Measurements from ENCODE around the gene KIAA0930.

KIAA0930 gene

GRCh38 chr22:45224331-45224730 lies 16.4 kb downstream of the KIAA0930 start:
- peak in 4 of 10 donors; percentile 58 to 91 (median 88) for DNase-seq
- intact Hi-C loops (cut with DNase I): no loop called here

DNA sequence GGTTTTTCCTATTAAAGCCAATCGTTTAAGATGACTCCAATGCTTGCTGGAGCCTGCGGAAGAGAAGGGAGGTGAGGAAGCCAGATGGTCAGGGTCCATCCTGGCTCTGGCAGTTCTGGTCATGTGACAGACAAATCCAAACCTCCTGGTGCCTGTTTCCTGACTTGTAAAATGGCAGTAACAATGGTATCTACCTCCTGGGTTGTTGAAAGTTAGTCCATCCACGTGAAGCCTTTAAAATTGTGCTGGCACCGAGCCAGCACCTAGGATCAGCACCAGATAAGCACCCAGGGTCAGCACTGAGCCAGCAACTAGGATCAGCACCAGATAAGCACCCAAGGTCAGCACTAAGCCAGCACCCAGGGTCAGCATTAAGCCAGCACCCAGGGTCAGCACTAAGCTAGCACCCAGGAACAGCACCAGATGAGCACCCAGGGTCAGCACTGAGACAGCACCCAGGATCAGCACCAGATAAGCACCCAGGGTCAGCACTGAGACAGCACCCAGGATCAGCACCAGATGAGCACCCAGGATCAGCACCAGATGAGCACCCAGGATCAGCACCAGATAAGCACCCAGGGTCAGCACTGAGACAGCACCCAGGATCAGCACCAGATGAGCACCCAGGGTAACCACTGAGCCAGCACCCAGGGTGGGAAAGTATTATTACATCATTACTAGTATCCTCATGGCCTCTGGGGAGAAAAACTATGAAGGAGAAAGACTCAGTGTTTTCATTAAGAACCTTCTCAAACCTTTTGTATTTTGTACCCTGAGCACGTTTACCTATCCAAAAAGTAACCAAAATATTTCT lies 17.2 kb downstream of the KIAA0930 start:
- peak in 1 of 10 donors; percentile 40 for DNase-seq
- intact Hi-C loops (cut with DNase I): no loop called here

DNA sequence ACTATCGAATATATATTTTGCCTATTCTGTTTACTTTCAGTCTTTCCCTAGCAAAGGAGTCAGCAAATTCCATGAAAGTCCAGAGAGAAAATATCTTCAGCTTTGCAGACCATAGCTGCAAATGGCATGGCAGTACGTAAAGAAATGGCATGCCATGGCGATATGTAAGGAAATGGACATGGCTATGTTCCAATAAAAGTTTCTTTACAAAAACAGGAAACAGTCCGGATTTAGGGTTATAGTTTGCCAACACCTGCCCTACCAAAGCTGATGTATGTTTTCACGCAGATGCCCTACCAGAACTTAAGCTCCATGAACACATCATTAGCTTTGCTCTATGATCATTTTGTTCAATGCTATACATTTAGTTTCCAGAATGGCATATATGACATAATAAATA lies 19.5 kb downstream of the KIAA0930 start:
- no peak for DNase-seq
- intact Hi-C loops (cut with DNase I): no loop called here

DNA sequence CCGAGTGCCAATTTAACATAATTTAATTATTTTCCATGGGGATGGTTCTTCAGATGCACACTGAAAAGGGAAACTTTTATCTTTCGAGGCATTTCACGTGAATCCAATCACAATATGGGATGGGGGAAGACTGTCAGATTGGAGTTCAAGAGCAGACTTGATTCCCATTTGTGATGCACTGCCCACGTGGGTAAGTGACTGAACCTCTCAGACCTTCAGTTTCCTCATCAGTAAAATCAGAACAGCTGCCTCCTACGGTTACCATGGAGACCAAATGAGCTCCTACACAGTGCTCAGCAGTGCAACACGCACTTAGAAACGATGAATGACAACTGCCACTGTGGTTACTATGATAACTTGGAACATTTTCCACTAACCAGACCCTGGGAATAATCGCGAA lies 21.7 kb downstream of the KIAA0930 start:
- peak in 1 of 10 donors; percentile 14 for DNase-seq
- intact Hi-C loops (cut with DNase I): no loop called here

GRCh38 chr22:45217806-45218205 lies 22.9 kb downstream of the KIAA0930 start:
- intact Hi-C loops (cut with DNase I): no loop called here
- peak in 1 of 10 donors; percentile 67 for DNase-seq

DNA sequence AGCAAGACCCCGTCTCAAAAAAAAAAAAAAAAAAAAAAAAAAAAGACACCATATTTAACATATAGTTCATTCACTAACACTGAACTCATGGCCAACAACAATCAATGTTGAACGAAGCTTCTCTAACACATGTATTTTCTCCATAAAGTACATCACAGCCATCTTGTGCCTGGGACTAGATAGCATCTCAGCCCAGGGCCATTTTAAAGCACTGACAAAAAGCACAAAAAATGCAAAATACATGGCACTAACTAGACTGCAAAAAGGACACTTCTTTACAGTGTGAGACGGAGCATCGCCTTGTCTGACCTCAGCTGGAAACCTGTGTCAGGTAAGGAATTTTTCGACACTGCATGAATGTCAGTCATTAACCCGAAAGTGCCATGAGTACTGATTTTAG lies 23.3 kb downstream of the KIAA0930 start:
- DNase-seq: no peak
- intact Hi-C loops (cut with DNase I): no loop called here

DNA sequence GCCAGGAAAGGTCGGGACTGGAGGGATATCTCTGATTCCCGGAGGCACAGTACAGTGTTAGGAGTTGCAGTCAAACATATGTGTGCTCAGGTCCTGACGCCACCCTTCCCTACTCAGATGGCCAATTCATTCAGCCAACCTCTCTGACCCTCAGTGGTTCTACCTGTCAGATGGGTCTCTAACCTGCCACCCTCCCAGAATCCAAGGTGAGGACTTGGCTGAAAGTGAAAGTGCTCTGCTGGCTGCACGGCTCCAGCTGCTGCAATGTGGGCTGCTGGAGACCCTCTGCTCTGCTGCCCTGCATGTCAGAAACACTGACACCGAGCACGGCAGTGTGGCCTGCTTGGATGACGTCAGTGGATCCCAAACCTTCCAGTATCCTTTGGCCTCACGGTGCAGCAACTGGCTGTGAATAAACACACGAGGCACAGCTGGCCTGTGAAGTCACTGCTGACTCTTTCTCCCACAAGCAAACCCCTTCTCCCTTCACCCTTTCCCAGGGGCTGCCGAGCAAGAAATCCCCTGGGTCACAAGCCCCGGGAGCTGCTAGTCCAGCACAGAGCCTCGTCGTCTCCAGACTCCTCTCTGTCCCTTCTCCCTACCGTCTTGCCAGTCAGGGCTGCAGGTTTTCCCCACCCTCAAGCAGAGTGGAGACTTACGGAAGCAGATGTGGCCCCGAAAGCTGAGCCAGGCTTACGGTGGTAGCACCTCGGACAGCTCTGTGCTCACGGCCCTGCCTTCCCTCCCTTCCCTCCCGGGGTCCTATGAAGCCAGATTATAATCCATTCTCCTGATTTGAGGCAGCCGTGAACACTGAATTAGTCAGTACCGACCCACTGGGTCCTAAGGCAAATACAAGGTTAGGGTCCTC lies 24.3 kb downstream of the KIAA0930 start:
- intact Hi-C loops (cut with DNase I): no loop called here
- DNase-seq: peak in 2 of 10 donors; percentile 69 to 88

- intact Hi-C loops (cut with DNase I): loop anchor here (1.0 kb wide), 1 partner anchor 12 kb away; no protein-coding TSS in a partner anchor
- peak in 5 of 10 donors; percentile 56 to 92 (median 80) for DNase-seq
Observed at GRCh38 chr22:45212992-45213751, 27.5 kb downstream of the KIAA0930 start.

- peak; percentile 90 to 99 (median 94) for DNase-seq
- intact Hi-C loops (cut with DNase I): loop anchor here (1.0 kb wide), 1 partner anchor 13 kb away; no protein-coding TSS in a partner anchor
Observed at GRCh38 chr22:45212306-45212709, 28.4 kb downstream of the KIAA0930 start.

DNA sequence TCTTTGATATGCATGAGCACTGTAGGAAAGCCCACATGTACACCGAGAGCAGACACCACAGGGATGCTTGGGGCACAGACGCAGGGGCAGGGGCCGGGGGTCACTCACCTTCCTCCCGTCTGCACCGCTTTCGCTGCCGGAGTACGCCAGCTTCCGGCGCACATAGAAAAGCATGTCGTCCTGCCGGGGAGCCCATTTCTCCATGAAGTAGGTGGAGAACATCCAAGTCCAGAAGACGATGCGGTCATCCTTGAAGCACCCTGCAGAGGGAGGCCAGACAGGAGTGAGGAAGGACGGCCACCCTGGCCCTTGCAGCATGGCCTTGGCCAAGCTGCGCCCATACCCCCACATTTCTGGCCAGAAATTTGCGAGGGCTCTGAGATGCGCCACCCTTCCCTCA lies 28.8 kb downstream of the KIAA0930 start:
- peak in 2 of 10 donors; percentile 70 to 86 for DNase-seq
- intact Hi-C loops (cut with DNase I): loop anchor here (1.0 kb wide), 1 partner anchor 13 kb away; no protein-coding TSS in a partner anchor

- peak in 2 of 10 donors; percentile 58 to 82 for DNase-seq
- intact Hi-C loops (cut with DNase I): no loop called here
Observed at GRCh38 chr22:45211435-45211834, 29.3 kb downstream of the KIAA0930 start.

DNA sequence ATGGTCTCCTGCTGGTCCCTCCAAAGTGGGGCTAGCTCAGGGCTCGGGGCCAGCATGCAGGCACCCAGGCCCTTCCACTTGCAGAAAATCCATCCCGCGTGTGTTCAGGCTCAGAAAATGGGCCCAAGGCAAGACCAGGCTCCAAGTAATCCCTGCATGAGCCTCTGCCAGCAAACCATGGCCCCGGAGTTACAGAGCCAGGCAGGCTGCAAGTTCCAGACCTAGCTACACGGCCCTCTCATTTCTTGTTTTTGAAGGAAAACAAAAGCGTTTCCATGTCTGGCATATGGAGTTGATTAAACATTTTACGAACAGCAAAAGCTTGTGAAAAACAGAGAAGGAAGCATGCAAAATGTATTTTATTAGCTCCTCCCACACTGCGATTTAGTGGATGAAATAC lies 29.7 kb downstream of the KIAA0930 start:
- peak in 1 of 10 donors; percentile 86 for DNase-seq

GRCh38 chr22:45210577-45210976 lies 30.1 kb downstream of the KIAA0930 start:
- intact Hi-C loops (cut with DNase I): no loop called here
- peak in 3 of 10 donors; percentile 78 to 92 (median 90) for DNase-seq

More for the DNA sequence above, 29.7 kb downstream of the KIAA0930 start:
- intact Hi-C loops (cut with DNase I): no loop called here

DNA sequence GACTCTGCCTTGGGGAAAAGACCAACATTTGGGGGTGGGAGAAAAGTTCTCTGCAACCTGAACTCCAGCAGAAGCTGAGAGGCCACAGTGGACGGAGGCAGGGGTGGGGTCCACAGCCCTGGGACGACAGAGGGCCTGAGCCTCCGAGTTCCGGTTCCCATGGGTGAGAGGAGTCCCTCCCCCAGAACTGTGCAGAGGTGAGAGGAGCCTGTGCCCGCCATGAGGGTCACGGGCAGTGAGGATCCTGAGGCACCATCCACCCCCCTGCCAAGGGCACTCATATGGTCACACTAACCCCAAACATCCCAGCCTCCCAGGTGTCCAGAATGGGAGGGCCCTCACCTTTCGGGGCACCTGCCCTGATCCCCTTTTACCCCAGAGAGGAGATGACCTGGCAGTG lies 30.5 kb downstream of the KIAA0930 start:
- peak in 2 of 10 donors; percentile 72 to 75 for DNase-seq

DNA sequence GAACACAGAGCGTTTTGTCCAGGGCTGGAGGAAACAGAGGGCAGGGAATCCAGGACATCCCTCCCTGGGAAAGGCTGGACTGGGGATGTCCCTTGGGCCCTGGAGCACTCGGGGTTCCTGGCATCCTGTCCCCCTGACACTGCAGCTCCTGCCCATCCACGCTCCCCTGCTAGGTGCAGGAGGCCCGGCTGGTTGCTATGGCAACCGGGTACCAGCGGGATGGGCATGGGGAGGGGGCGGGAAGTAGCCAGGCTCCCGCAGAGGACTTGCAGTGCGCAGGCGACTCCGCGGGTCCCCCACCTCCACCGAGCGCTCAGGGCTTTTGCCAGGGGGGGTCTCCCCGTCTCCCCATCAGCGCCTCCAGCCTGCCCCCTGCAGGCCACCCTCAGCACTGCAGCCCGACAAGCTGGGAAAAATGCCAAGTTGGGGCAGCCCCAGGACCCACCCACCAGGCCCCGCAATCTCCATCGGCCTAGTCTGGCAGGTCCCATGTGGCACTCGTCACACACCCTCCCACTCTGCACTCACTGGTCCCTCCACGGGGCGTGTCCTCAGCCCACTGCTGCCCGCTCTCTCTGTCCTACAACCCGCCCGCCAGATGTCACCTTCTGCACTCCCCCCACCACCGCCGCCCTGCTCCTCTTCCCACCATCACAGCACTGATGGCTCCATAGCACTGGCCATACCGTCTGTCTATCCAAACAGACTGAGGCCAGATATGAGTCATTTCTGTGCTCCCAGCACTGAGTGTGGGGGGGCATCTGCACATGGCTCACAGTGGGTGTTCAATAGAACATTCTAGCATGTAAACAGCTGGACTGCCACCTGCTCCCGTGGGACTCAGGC lies 31.5 kb downstream of the KIAA0930 start:
- intact Hi-C loops (cut with DNase I): loop anchor here (2.0 kb wide), 1 partner anchor 34 kb away; no protein-coding TSS in a partner anchor
- DNase-seq: peak; percentile 64 to 98 (median 77)

More for the DNA sequence above, 30.5 kb downstream of the KIAA0930 start:
- intact Hi-C loops (cut with DNase I): no loop called here

GRCh38 chr22:45208696-45208992 lies 32.0 kb downstream of the KIAA0930 start:
- DNase-seq: no peak
- intact Hi-C loops (cut with DNase I): loop anchor here (2.0 kb wide), 1 partner anchor 34 kb away; no protein-coding TSS in a partner anchor

- DNase-seq: peak in 3 of 10 donors; percentile 45 to 91 (median 86)
Observed at GRCh38 chr22:45207981-45208664, 32.6 kb downstream of the KIAA0930 start.

GRCh38 chr22:45207533-45207932 lies 33.2 kb downstream of the KIAA0930 start:
- intact Hi-C loops (cut with DNase I): no loop called here
- peak in 2 of 10 donors; percentile 66 to 80 for DNase-seq

More at GRCh38 chr22:45207981-45208664, 32.6 kb downstream of the KIAA0930 start:
- intact Hi-C loops (cut with DNase I): loop anchor here (2.0 kb wide), 1 partner anchor 35 kb away; no protein-coding TSS in a partner anchor

Data from posterior cingulate gyrus (tissue), 11 donors.